K562 (cell line): ENCODE data around the gene HLA-E. TPM values are rescaled to one million over a fixed set of nuclear protein-coding genes. Genes with fewer than 3 reads are reported as not detected.

Source experiments
- ATAC-seq: fragments of 200-7000 bp; cut with Tn5 transposase; 3 replicates; pipeline ENCODE4 v1.9.1; 2020; ENCODE audit warnings: moderate library complexity
- BruUV-seq: library from RNA; stranded (reverse); fragments of 400-500 nt; replicated peaks from 2 replicates; lab custom pipeline; 2021; lab: Mats Ljungman, UMichigan
- CTCF ChIA-PET: fragments of 300-600 bp; formaldehyde crosslinking; extraction: SDS; loops from one replicate; lab custom pipeline; 2021; ENCODE audit warnings: low intra/inter-chr PET ratio; lab: Yijun Ruan, JAX
- POLR2A ChIA-PET: fragments of 300-600, 350-650 bp; sonication (Branson Sonifier 250); formaldehyde crosslinking; extraction: SDS; loops from one replicate; lab custom pipeline; 2021; ENCODE audit warnings: antibody characterized with exemption, inconsistent platforms; lab: Yijun Ruan, JAX
- DNase-seq, 4 experiments: peaks; one replicate each; pipeline versions ENCODE4 v3.0.0 to v3.0.0-alpha.2; 2011 to 2018; ENCODE audit warnings: low spot score in 3 of 4, mixed read lengths in 3 of 4; ENCODE audit errors: extremely low read depth in 1 of 4
- FAIRE-seq: peaks from 2 replicates; lab custom pipeline; 2011; peaks lifted over from hg19 to GRCh38; lab: Jason Lieb, UNC
- H2AFZ ChIP-seq: 2 replicates; pipeline ENCODE4 v1.6.0; 2011; ENCODE audit warnings: low read depth, low read length, control low read depth, inconsistent platforms
- H3K27ac ChIP-seq: fragments of 200-600 bp; 3 replicates; pipeline ENCODE4 v1.8.0; 2011; ENCODE audit warnings: low read depth, mild to moderate bottlenecking, control low read depth, inconsistent platforms, low read length, moderate library complexity, mixed read lengths; ENCODE audit errors: extremely low read depth
- H3K27me3 ChIP-seq, 2 experiments: fragments of 300-600 bp in 1 of 2; 2 replicates in 1 of 2; 3 replicates in 1 of 2; pipeline versions ENCODE4 v1.6.0 to v1.8.0; 2011; ENCODE audit warnings: inconsistent platforms in 2 of 2, low read length in 2 of 2, mild to moderate bottlenecking in 1 of 2, mixed read lengths in 1 of 2, moderate library complexity in 1 of 2; ENCODE audit not compliant: control insufficient read depth in 2 of 2, insufficient read depth in 2 of 2
- H3K36me3 ChIP-seq: fragments of 300-600 bp; 3 replicates; pipeline ENCODE4 v1.8.0; 2011; ENCODE audit warnings: mild to moderate bottlenecking, low read length, inconsistent platforms; ENCODE audit not compliant: control insufficient read depth, insufficient read depth
- H3K4me1 ChIP-seq, 2 experiments: fragments of 200-600 bp in 1 of 2; replicated peaks in 1 of 2; 2 replicates in 1 of 2; 3 replicates in 1 of 2; pipeline versions ENCODE4 v1.5.1 to v1.8.0; 2011; ENCODE audit warnings: inconsistent platforms in 2 of 2, low read length in 2 of 2, mild to moderate bottlenecking in 1 of 2, mixed read lengths in 1 of 2, moderate library complexity in 1 of 2; ENCODE audit not compliant: control insufficient read depth in 2 of 2, insufficient read depth in 2 of 2
- H3K4me2 ChIP-seq: 2 replicates; pipeline ENCODE4 v1.6.1; 2011; ENCODE audit warnings: low read length, control low read depth, inconsistent platforms, mixed read lengths; ENCODE audit not compliant: insufficient read depth
- H3K4me3 ChIP-seq: fragments of 200-600 bp; sonication (generic), shearing (Covaris generic); 2 replicates; pipeline ENCODE4 v1.5.1; 2016; ENCODE audit warnings: control low read depth, inconsistent platforms
- H3K79me2 ChIP-seq: fragments of 200-600 bp; 3 replicates; pipeline ENCODE4 v1.8.0; 2011; ENCODE audit warnings: low read length, inconsistent platforms; ENCODE audit not compliant: control insufficient read depth, insufficient read depth
- H3K9ac ChIP-seq, 2 experiments: 2 replicates each; pipeline versions ENCODE4 v1.6.0 to v1.6.1; 2011; ENCODE audit warnings: low read depth in 2 of 2, low read length in 2 of 2, control low read depth in 1 of 2, inconsistent platforms in 1 of 2, mild to moderate bottlenecking in 1 of 2, mixed read lengths in 1 of 2; ENCODE audit not compliant: insufficient read depth in 1 of 2
- H3K9me1 ChIP-seq: one replicate; pipeline ENCODE4 v1.6.0; 2011; ENCODE audit warnings: inconsistent platforms, mild to moderate bottlenecking, low read length, moderate library complexity; ENCODE audit not compliant: control insufficient read depth, insufficient read depth
- H3K9me3 ChIP-seq: replicated peaks from 2 replicates; pipeline ENCODE4 v1.5.1; 2011; ENCODE audit warnings: low read depth, low read length, inconsistent platforms; ENCODE audit not compliant: control insufficient read depth, insufficient read depth
- H4K20me1 ChIP-seq: replicated peaks from 2 replicates; pipeline ENCODE4 v1.6.1; 2011; ENCODE audit warnings: low read length, inconsistent platforms, mixed read lengths; ENCODE audit not compliant: control insufficient read depth, insufficient read depth
- ATF6 ChIP-seq: sonication (generic); formaldehyde crosslinking; IDR thresholded peaks from 2 replicates; pipeline ENCODE4 v1.4.0; 2020; ENCODE audit warnings: mild to moderate bottlenecking, missing genetic modification reagents
- ATF7 ChIP-seq: fragments of 450-650 bp; IDR thresholded peaks from 2 replicates; pipeline ENCODE4 v1.7.1; 2014; ENCODE audit warnings: mild to moderate bottlenecking, moderate library complexity
- ILF3 ChIP-seq: fragments of 450-650 bp; IDR thresholded peaks from 2 replicates; pipeline ENCODE4 v1.6.1; 2018; ENCODE audit warnings: antibody characterized with exemption, mild to moderate bottlenecking, moderate library complexity, borderline replicate concordance
- MNT ChIP-seq, 2 experiments: fragments of 450-650 bp; conservative IDR thresholded peaks; 2 replicates each; pipeline ENCODE4 v1.6.1; 2017; ENCODE audit warnings: mild to moderate bottlenecking in 2 of 2, moderate library complexity in 2 of 2
- NBN ChIP-seq: fragments of 450-650 bp; IDR thresholded peaks from 2 replicates; pipeline ENCODE4 v1.6.1; 2016; ENCODE audit warnings: low read depth, mild to moderate bottlenecking
- POLR2H ChIP-seq: IDR thresholded peaks from 2 replicates; pipeline ENCODE4 v1.6.1; 2016; ENCODE audit warnings: missing genetic modification characterization, low read depth, mild to moderate bottlenecking, control low read depth, missing compliant biosample characterization, moderate library complexity
- SAFB ChIP-seq: fragments of 200-400 bp; formaldehyde crosslinking; IDR thresholded peaks from 2 replicates; pipeline ENCODE4 v1.6.1; 2017; ENCODE audit warnings: low read depth, low read length, borderline replicate concordance
- SIX5 ChIP-seq, 2 experiments: IDR thresholded peaks; 2 replicates each; pipeline ENCODE4 v1.6.1; 2011; ENCODE audit warnings: low read length in 2 of 2, borderline replicate concordance in 1 of 2, low read depth in 1 of 2, mild to moderate bottlenecking in 1 of 2, moderate library complexity in 1 of 2; ENCODE audit not compliant: insufficient read depth in 1 of 2
- TEAD4 ChIP-seq, 2 experiments: sonication (generic) in 1 of 2; formaldehyde crosslinking in 1 of 2; IDR thresholded peaks; 2 replicates each; pipeline versions ENCODE4 v1.6.1 to v1.8.0; 2012 to 2022; ENCODE audit warnings: borderline replicate concordance in 1 of 2, inconsistent platforms in 1 of 2, low read length in 1 of 2, mild to moderate bottlenecking in 1 of 2, missing genetic modification reagents in 1 of 2
- ZNF121 ChIP-seq: sonication (generic); formaldehyde crosslinking; conservative IDR thresholded peaks from 2 replicates; pipeline ENCODE4 v1.8.0; 2022; ENCODE audit warnings: missing genetic modification reagents
- WGBS: fragments of 100-300 bp; shearing (Covaris generic); methylation state at CpG from one replicate; pipeline ENCODE4 v1.1.6; 2016; ENCODE audit warnings: low coverage, mixed read lengths; ENCODE audit not compliant: insufficient coverage; ENCODE audit errors: missing lambda C conversion rate; 5-methylcytosine and 5-hydroxymethylcytosine counted together
- in situ Hi-C: fragments of 300-500 bp; cut with MboI; formaldehyde crosslinking; loops from 4 replicates; pipeline ENCODE4 v1.15.0; 2018; ENCODE audit warnings: inconsistent platforms, mixed read lengths
- intact Hi-C: fragments of 100-400 bp; cut with micrococcal nuclease; formaldehyde crosslinking; loops from 2 replicates; pipeline ENCODE4 v1.14.2; 2022
- polyA plus RNA-seq, 8 experiments: library from polyadenylated mRNA; depleted of rRNA in 4 of 8; stranded (reverse) in 5 of 8; unstranded in 3 of 8; fragments of >200 nt; fragmentation: Nextera tagmentation in 2 of 8; fragmentation: Illumina TruSeq in 1 of 8; extraction: Ambion mirVana in 2 of 8; extraction: Trizol in 1 of 8; gene quantifications; 2 replicates each; pipeline versions ENCODE4 v1.2.1 to v1.2.3, GENCODE V29; 2011 to 2014; ENCODE audit warnings: inconsistent platforms in 1 of 8, missing spikeins in 1 of 8
- total RNA-seq, 7 experiments: library from RNA; depleted of rRNA in 6 of 7; stranded (reverse); fragments of >200 nt in 6 of 7; fragmentation: Illumina TruSeq in 2 of 7; extraction: Trizol in 2 of 7; gene quantifications; 2 replicates each; pipeline versions ENCODE4 v1.2.1 to v1.2.3, GENCODE V29; 2011 to 2021; ENCODE audit warnings: low replicate concordance in 1 of 7
- TF ChIP-seq, protein P1 (sequence below), 3 experiments: IDR thresholded peaks in 2 of 3; conservative IDR thresholded peaks in 1 of 3; 2 replicates each; pipeline ENCODE4 v1.5.1; 2011 to 2012; ENCODE audit warnings: low read length in 3 of 3, mild to moderate bottlenecking in 3 of 3, control low read depth in 2 of 3, improper control_type of control experiment in 1 of 3, inconsistent platforms in 1 of 3, low read depth in 1 of 3, mixed read lengths in 1 of 3, moderate library complexity in 1 of 3; ENCODE audit not compliant: insufficient read depth in 2 of 3
- TF ChIP-seq, protein P2 (sequence below), 2 experiments: fragments of 450-650 bp; IDR thresholded peaks; 2 replicates each; pipeline ENCODE4 v1.6.1; 2016

Gene HLA-E
- total and polyA plus RNA-seq, 9 of the 15 experiments (the other 6 are each of a cell fraction or from before 2014, with no cell fraction given), result 3.2 to 39.9 (median 26.8) TPM

- intact Hi-C loops, result no loop called here
- ChIA-PET POLR2A (interaction anchor here (0.6 to 2.0 kb wide), 2 partner anchors 9 to 19 kb away, joined by 3 to 8 read pairs; partner anchors contain the start of gene GNL1), CTCF (interaction anchor here (0.6 kb wide), 1 partner anchor 53 kb away, joined by 3 read pairs; no protein-coding TSS in a partner anchor)
- Histone ChIP-seq H3K9me3 (no peaks in the 10 kb centered on the region), H3K4me3 (no peak overlapping the region), H3K27me3 (no peaks in the 10 kb centered on the region), H3K4me1 (peaks cover 0 to 2% of the 10 kb centered on the region in 2 experiments; a peak in 2 of 5 replicates), H3K36me3 (no peaks in the 10 kb centered on the region), H3K9ac (no peak overlapping the region), H3K4me2 (no peak overlapping the region), H4K20me1 (no peaks in the 10 kb centered on the region), H2AFZ (no peak overlapping the region), H3K9me1 (no peaks in the 10 kb centered on the region), H3K27ac (no peak overlapping the region), H3K79me2 (no peaks in the 10 kb centered on the region)
- no TSS peak for BruUV-seq
- in situ Hi-C loops, result loop anchor here (5.0 kb wide), 1 partner anchor 46 kb away; no protein-coding TSS in a partner anchor
- no peak for ATAC-seq
- WGBS, result 24% methylated on average over 3 of the region's 3 CpGs
- no peak for FAIRE-seq
- no peak for DNase-seq
- TF ChIP-seq ATF7 (no peak), TEAD4 (IDR thresholded peaks at IDR 0.05; ENCODE audit: low read length) (no peak), TEAD4 (CRISPR knock-in tag; IDR thresholded peaks at IDR 0.05; ENCODE audit: borderline replicate concordance) (no peak), MNT (conservative IDR thresholded peaks at IDR 0.05) (no peak), SIX5 (IDR thresholded peaks at IDR 0.05; ENCODE audit: borderline replicate concordance in 1 of 2, insufficient read depth in 1 of 2, low read depth in 1 of 2, low read length in 2 of 2) (no peak), ILF3 (no peak), NBN (no peak), POLR2H (tag) (no peak), ATF6 (no peak), SAFB (no peak), ZNF121 (no peak)
- TF ChIP-seq, protein P1, sequence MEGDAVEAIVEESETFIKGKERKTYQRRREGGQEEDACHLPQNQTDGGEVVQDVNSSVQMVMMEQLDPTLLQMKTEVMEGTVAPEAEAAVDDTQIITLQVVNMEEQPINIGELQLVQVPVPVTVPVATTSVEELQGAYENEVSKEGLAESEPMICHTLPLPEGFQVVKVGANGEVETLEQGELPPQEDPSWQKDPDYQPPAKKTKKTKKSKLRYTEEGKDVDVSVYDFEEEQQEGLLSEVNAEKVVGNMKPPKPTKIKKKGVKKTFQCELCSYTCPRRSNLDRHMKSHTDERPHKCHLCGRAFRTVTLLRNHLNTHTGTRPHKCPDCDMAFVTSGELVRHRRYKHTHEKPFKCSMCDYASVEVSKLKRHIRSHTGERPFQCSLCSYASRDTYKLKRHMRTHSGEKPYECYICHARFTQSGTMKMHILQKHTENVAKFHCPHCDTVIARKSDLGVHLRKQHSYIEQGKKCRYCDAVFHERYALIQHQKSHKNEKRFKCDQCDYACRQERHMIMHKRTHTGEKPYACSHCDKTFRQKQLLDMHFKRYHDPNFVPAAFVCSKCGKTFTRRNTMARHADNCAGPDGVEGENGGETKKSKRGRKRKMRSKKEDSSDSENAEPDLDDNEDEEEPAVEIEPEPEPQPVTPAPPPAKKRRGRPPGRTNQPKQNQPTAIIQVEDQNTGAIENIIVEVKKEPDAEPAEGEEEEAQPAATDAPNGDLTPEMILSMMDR (IDR thresholded peaks at IDR 0.05 in 2 of 3, conservative IDR thresholded peaks at IDR 0.05 in 1 of 3; ENCODE audit: insufficient read depth in 2 of 3, low read depth in 1 of 3, low read length in 3 of 3), result no peak
- TF ChIP-seq, protein P2, sequence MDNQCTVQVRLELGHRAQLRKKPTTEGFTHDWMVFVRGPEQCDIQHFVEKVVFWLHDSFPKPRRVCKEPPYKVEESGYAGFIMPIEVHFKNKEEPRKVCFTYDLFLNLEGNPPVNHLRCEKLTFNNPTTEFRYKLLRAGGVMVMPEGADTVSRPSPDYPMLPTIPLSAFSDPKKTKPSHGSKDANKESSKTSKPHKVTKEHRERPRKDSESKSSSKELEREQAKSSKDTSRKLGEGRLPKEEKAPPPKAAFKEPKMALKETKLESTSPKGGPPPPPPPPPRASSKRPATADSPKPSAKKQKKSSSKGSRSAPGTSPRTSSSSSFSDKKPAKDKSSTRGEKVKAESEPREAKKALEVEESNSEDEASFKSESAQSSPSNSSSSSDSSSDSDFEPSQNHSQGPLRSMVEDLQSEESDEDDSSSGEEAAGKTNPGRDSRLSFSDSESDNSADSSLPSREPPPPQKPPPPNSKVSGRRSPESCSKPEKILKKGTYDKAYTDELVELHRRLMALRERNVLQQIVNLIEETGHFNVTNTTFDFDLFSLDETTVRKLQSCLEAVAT (IDR thresholded peaks at IDR 0.05), result no peak
Measured at GRCh38 chr6:30537931-30538330, 48.6 kb downstream of the HLA-E start.
